Testis (tissue), 3 donors: Measurements from ENCODE around the gene OXNAD1. TPM values are rescaled to one million over a fixed set of nuclear protein-coding genes. Genes with fewer than 3 reads are reported as not detected.

Experiments
- DNase-seq: peaks from one replicate; pipeline ENCODE4 v3.0.0-alpha.2; 2019
- H3K27ac ChIP-seq, 2 donors: fragments of 200-600 bp; sonication (generic); one replicate each; pipeline ENCODE4 v1.5.1; 2019
- H3K27me3 ChIP-seq: fragments of 200-600 bp; sonication (generic); one replicate; pipeline ENCODE4 v1.5.1; 2019
- H3K36me3 ChIP-seq: fragments of 200-600 bp; sonication (generic); one replicate; pipeline ENCODE4 v1.5.1; 2017; ENCODE audit warnings: low read depth; ENCODE audit errors: missing control alignments
- H3K4me1 ChIP-seq: fragments of 200-600 bp; sonication (generic); one replicate; pipeline ENCODE4 v1.5.1; 2019
- H3K4me3 ChIP-seq, 2 donors: fragments of 200-600 bp; sonication (generic); one replicate each; pipeline ENCODE4 v1.5.1; 2017 to 2019
- H3K9me3 ChIP-seq: fragments of 200-600 bp; sonication (generic); one replicate; pipeline ENCODE4 v1.5.1; 2017
- CTCF ChIP-seq, 3 experiments: fragments of 450-650 bp in 2 of 3; fragments of 200-600 bp in 1 of 3; sonication (generic) in 1 of 3; IDR thresholded peaks; one replicate each; pipeline ENCODE4 v1.5.1; 2016 to 2019; ENCODE audit warnings: antibody characterized with exemption in 3 of 3, mild to moderate bottlenecking in 2 of 3, moderate library complexity in 1 of 3
- POLR2A ChIP-seq: fragments of 450-650 bp; IDR thresholded peaks from one replicate; pipeline ENCODE4 v1.6.1; 2017; ENCODE audit warnings: antibody characterized with exemption, mild to moderate bottlenecking, moderate library complexity
- WGBS, 2 donors: methylation state at CpG; one replicate each; pipeline ENCODE4 v1.1.5; 2018; 5-methylcytosine and 5-hydroxymethylcytosine counted together
- intact Hi-C: fragments of 100-400 bp; cut with DNase I; formaldehyde crosslinking; loops from one replicate; pipeline ENCODE4 v1.15.1; 2023; ENCODE audit warnings: low total_unique reads
- polyA plus RNA-seq: library from polyadenylated mRNA; stranded (reverse); fragments of 350-450 nt; fragmentation: Illumina TruSeq; extraction: RNeasy Lipid Tissue Mini Kit (QIAGEN cat#74804); gene quantifications from one replicate; pipeline ENCODE4 v1.2.3, GENCODE V29; 2014; ENCODE audit warnings: low read depth, low replicate concordance; ENCODE audit not compliant: insufficient read depth
- total RNA-seq, 2 donors: library from RNA; depleted of rRNA; stranded (reverse); fragments of >200 nt; gene quantifications; one replicate each; pipeline ENCODE4 v1.2.3, GENCODE V29; 2016

Gene OXNAD1
- total and polyA plus RNA-seq, 3 donors from 2014 or later = 11.8 to 31.2 (median 27.3) TPM

GRCh38 chr3:16316396-16316795, 51.4 kb downstream of the OXNAD1 start:
- Histone ChIP-seq H3K36me3 (no peaks in the 10 kb centered on the region), H3K27me3 (no peaks in the 10 kb centered on the region), H3K27ac (no peak overlapping the region), H3K9me3 (no peaks in the 10 kb centered on the region), H3K4me1 (no peaks in the 10 kb centered on the region), H3K4me3 (no peak overlapping the region)
- intact Hi-C loops = no loop called here
- DNase-seq = no peak
- TF ChIP-seq CTCF (IDR thresholded peaks at IDR 0.05) (no peak), POLR2A (no peak)
- 78 to 83% methylated on average over 2 to 3 of the region's 3 CpGs for WGBS, 2 donors

- Histone ChIP-seq H3K4me3 (no peak overlapping the region), H3K27ac (no peak overlapping the region), H3K27me3 (no peaks in the 10 kb centered on the region), H3K4me1 (no peaks in the 10 kb centered on the region), H3K36me3 (no peaks in the 10 kb centered on the region), H3K9me3 (no peaks in the 10 kb centered on the region)
- WGBS, 2 donors = 96 to 98% methylated on average over 5 of the region's 5 CpGs
- no peak for DNase-seq
- no peak for TF ChIP-seq CTCF (IDR thresholded peaks at IDR 0.05)
- TF ChIP-seq POLR2A = no peak
- intact Hi-C loops = no loop called here
Measured at GRCh38 chr3:16316847-16317560, 52.0 kb downstream of the OXNAD1 start.

GRCh38 chr3:16317561-16317945, 52.5 kb downstream of the OXNAD1 start:
- TF ChIP-seq CTCF (IDR thresholded peaks at IDR 0.05) = no peak
- no peak for TF ChIP-seq POLR2A
- DNase-seq = no peak
- Histone ChIP-seq H3K9me3 (no peaks in the 10 kb centered on the region), H3K27me3 (no peaks in the 10 kb centered on the region), H3K4me3 (no peak overlapping the region), H3K27ac (no peak overlapping the region), H3K36me3 (no peaks in the 10 kb centered on the region), H3K4me1 (no peaks in the 10 kb centered on the region)
- intact Hi-C loops = no loop called here
- 96% methylated on average over 6 of the region's 6 CpGs; no CpG with 5 or more reads in 1 of the 2 donors for WGBS, 2 donors

GRCh38 chr3:16318176-16318575, 53.2 kb downstream of the OXNAD1 start:
- TF ChIP-seq CTCF (IDR thresholded peaks at IDR 0.05) (no peak), POLR2A (no peak)
- Histone ChIP-seq H3K27me3 (no peaks in the 10 kb centered on the region), H3K27ac (no peak overlapping the region), H3K4me1 (no peaks in the 10 kb centered on the region), H3K36me3 (no peaks in the 10 kb centered on the region), H3K9me3 (no peaks in the 10 kb centered on the region), H3K4me3 (no peak overlapping the region)
- DNase-seq = no peak
- WGBS, 2 donors = 84 to 93% methylated on average over 7 of the region's 7 CpGs
- intact Hi-C loops = no loop called here

GRCh38 chr3:16319307-16319706, 54.3 kb downstream of the OXNAD1 start:
- peak; percentile 60 for DNase-seq
- no peaks in the 10 kb centered on the region for H3K36me3 ChIP-seq
- no peak overlapping the region for H3K27ac ChIP-seq
- H3K4me1 ChIP-seq = no peaks in the 10 kb centered on the region
- intact Hi-C loops = no loop called here
- TF ChIP-seq CTCF (IDR thresholded peaks at IDR 0.05) = peak in 1 of 3 experiments; percentile 21
- no peak for TF ChIP-seq POLR2A
- no peaks in the 10 kb centered on the region for H3K27me3 ChIP-seq
- no peak overlapping the region for H3K4me3 ChIP-seq
- WGBS, 2 donors = 84 to 87% methylated on average over 4 of the region's 4 CpGs
- no peaks in the 10 kb centered on the region for H3K9me3 ChIP-seq
